Endodermal cell (in vitro differentiated cells): ENCODE results near the gene FAM3C. TPM values are rescaled to one million over a fixed set of nuclear protein-coding genes. Genes with fewer than 3 reads are reported as not detected.
"Not testable (repeated sequence)": the region's sequence is repeated elsewhere in the genome, so short reads cannot be mapped to it uniquely, and the experiment has no call there.

Source experiments
- DNase-seq: peaks from one replicate; pipeline ENCODE4 v3.0.0-alpha.2; 2017
- H3K27ac ChIP-seq: 2 replicates; pipeline ENCODE4 v1.5.1; 2013; ENCODE audit warnings: mild to moderate bottlenecking, low read depth, low read length, moderate library complexity
- H3K27me3 ChIP-seq: 2 replicates; pipeline ENCODE4 v1.6.1; 2013; ENCODE audit warnings: mild to moderate bottlenecking, low read length, moderate library complexity; ENCODE audit not compliant: insufficient read depth, control insufficient read depth, poor library complexity, severe bottlenecking
- H3K36me3 ChIP-seq: 2 replicates; pipeline ENCODE4 v1.7.0; 2013; ENCODE audit warnings: mild to moderate bottlenecking, low read length, moderate library complexity; ENCODE audit not compliant: control insufficient read depth, insufficient read depth
- H3K4me1 ChIP-seq: one replicate; pipeline ENCODE4 v1.7.0; 2013; ENCODE audit warnings: low read length; ENCODE audit not compliant: control insufficient read depth, insufficient read depth
- H3K4me3 ChIP-seq: 2 replicates; pipeline ENCODE4 v1.5.1; 2013; ENCODE audit warnings: mild to moderate bottlenecking, low read length, moderate library complexity
- H3K9ac ChIP-seq: 2 replicates; pipeline ENCODE4 v1.6.1; 2013; ENCODE audit warnings: mild to moderate bottlenecking, low read length, moderate library complexity; ENCODE audit not compliant: poor library complexity, severe bottlenecking; ENCODE audit errors: extremely low read depth
- H3K9me3 ChIP-seq: 2 replicates; pipeline ENCODE4 v1.6.1; 2013; ENCODE audit warnings: mild to moderate bottlenecking, low read length, moderate library complexity; ENCODE audit not compliant: control insufficient read depth
- H3K27ac Mint-ChIP-seq: 2 replicates; pipeline ENCODE4 v1.8.0; 2020; ENCODE audit warnings: mixed read lengths
- H3K27me3 Mint-ChIP-seq: 2 replicates; pipeline ENCODE4 v1.8.0; 2021; ENCODE audit warnings: mild to moderate bottlenecking, mixed read lengths; ENCODE audit not compliant: insufficient read depth
- H3K36me3 Mint-ChIP-seq: 2 replicates; pipeline ENCODE4 v1.8.0; 2020; ENCODE audit warnings: low read depth, mixed read lengths
- H3K4me1 Mint-ChIP-seq: 2 replicates; pipeline ENCODE4 v1.8.0; 2020; ENCODE audit warnings: mixed read lengths
- H3K4me3 Mint-ChIP-seq: 2 replicates; pipeline ENCODE4 v1.8.0; 2020; ENCODE audit warnings: mild to moderate bottlenecking, moderate library complexity, mixed read lengths
- H3K9me3 Mint-ChIP-seq: 2 replicates; pipeline ENCODE4 v1.8.0; 2020; ENCODE audit warnings: mild to moderate bottlenecking, mixed read lengths
- CTCF ChIP-seq: fragments of 200-600 bp; sonication (generic); conservative IDR thresholded peaks from 2 replicates; pipeline ENCODE4 v1.5.0; 2021; ENCODE audit warnings: antibody characterized with exemption, mild to moderate bottlenecking
- WGBS, 2 experiments: methylation state at CpG; one replicate each; pipeline versions ENCODE4 v1.1.5 to v1.1.7; 2013; ENCODE audit warnings: missing lambda C conversion rate in 2 of 2, mixed read lengths in 1 of 2; ENCODE audit not compliant: insufficient coverage in 1 of 2, insufficient read length in 1 of 2; 5-methylcytosine and 5-hydroxymethylcytosine counted together
- total RNA-seq, 2 donors: library from RNA; stranded (reverse); fragmentation: NEBNext Ultra II Directional in 1 of 2; extraction: Animal tissue kit (Norgen Biotek cat#: 25700) in 1 of 2; gene quantifications; 2 replicates in 1 of 2; 3 replicates in 1 of 2; pipeline ENCODE4 v1.2.1, GENCODE V29; 2021

Gene FAM3C
- total RNA-seq, 2 donors from 2014 or later, result 61.3 to 61.5 TPM

- DNase-seq, result no peak
- Histone ChIP-seq H3K9ac (no peak overlapping the region), H3K9me3 (no peaks in the 10 kb centered on the region), H3K27me3 (peaks cover 13% of the 10 kb centered on the region), H3K4me1 (peaks cover 8% of the 10 kb centered on the region), H3K4me3 (no peak overlapping the region), H3K36me3 (no peaks in the 10 kb centered on the region), H3K27ac (no peak overlapping the region)
- no peaks in the 10 kb centered on the region for H3K36me3 Mint-ChIP-seq
- H3K4me3 Mint-ChIP-seq, result no peak overlapping the region
- no peaks in the 10 kb centered on the region for H3K9me3 Mint-ChIP-seq
- H3K27me3 Mint-ChIP-seq, result peaks cover 23% of the 10 kb centered on the region
- 69 to 92% methylated on average over 3 to 5 of the region's 5 CpGs for WGBS, 2 experiments
- no peak overlapping the region for H3K27ac Mint-ChIP-seq
- peaks cover 32% of the 10 kb centered on the region for H3K4me1 Mint-ChIP-seq
- no peak for TF ChIP-seq CTCF
Measured at GRCh38 chr7:121323515-121324302, 72.4 kb downstream of the FAM3C start.

GRCh38 chr7:121322460-121322859, 73.6 kb downstream of the FAM3C start:
- H3K4me1 ChIP-seq, result peaks cover 8% of the 10 kb centered on the region
- Mint-ChIP-seq H3K36me3 (no peaks in the 10 kb centered on the region), H3K27ac (no peak overlapping the region), H3K4me1 (peaks cover 31% of the 10 kb centered on the region), H3K27me3 (peaks cover 11% of the 10 kb centered on the region), H3K9me3 (no peaks in the 10 kb centered on the region), H3K4me3 (no peak overlapping the region)
- no peaks in the 10 kb centered on the region for H3K9me3 ChIP-seq
- TF ChIP-seq CTCF, result no peak
- no peak for DNase-seq
- H3K4me3 ChIP-seq, result no peak overlapping the region
- H3K9ac ChIP-seq, result no peak overlapping the region
- no peak overlapping the region for H3K27ac ChIP-seq
- 89 to 94% methylated on average over 3 of the region's 3 CpGs for WGBS, 2 experiments
- H3K27me3 ChIP-seq, result peaks cover under 1% of the 10 kb centered on the region
- H3K36me3 ChIP-seq, result no peaks in the 10 kb centered on the region

- DNase-seq, H3K9ac ChIP-seq, H3K27me3 Mint-ChIP-seq, H3K27ac Mint-ChIP-seq, H3K4me3 ChIP-seq, H3K9me3 ChIP-seq, H3K27me3 ChIP-seq, H3K4me3 Mint-ChIP-seq, H3K9me3 Mint-ChIP-seq, H3K4me1 ChIP-seq, H3K36me3 ChIP-seq, H3K36me3 Mint-ChIP-seq, H3K27ac ChIP-seq: not testable (repeated sequence)
- 80 to 95% methylated on average over 1 to 2 of the region's 3 CpGs for WGBS, 2 experiments
- peaks cover 40% of the 10 kb centered on the region for H3K4me1 Mint-ChIP-seq
Measured at GRCh38 chr7:121315170-121315569, 80.9 kb downstream of the FAM3C start.
